HepG2 (cell line): ENCODE data around the gene OXLD1. TPM values are rescaled to one million over a fixed set of nuclear protein-coding genes. Genes with fewer than 3 reads are reported as not detected.

Source experiments
- FOXK1 ChIP-seq: sonication (generic); formaldehyde crosslinking; IDR thresholded peaks from 2 replicates; pipeline ENCODE4 v1.4.0; 2020; ENCODE audit warnings: low read depth, missing genetic modification reagents, borderline replicate concordance
- KLF12 ChIP-seq: sonication (generic); formaldehyde crosslinking; IDR thresholded peaks from 2 replicates; pipeline ENCODE4 v1.4.0; 2020; ENCODE audit warnings: missing genetic modification reagents, borderline replicate concordance
- ZNF225 ChIP-seq: sonication (generic); formaldehyde crosslinking; IDR thresholded peaks from 2 replicates; pipeline ENCODE4 v1.4.0; 2020; ENCODE audit warnings: mild to moderate bottlenecking, missing genetic modification reagents
- ZNF543 ChIP-seq: sonication (generic); formaldehyde crosslinking; IDR thresholded peaks from 2 replicates; pipeline ENCODE4 v1.4.0; 2020; ENCODE audit warnings: mild to moderate bottlenecking, missing genetic modification reagents
- ZNF614 ChIP-seq: IDR thresholded peaks from 2 replicates; pipeline ENCODE4 v1.6.1; 2018; ENCODE audit warnings: missing biosample characterization, missing genetic modification reagents, inconsistent platforms, borderline replicate concordance
- polyA plus RNA-seq, 8 experiments: library from polyadenylated mRNA; depleted of rRNA in 3 of 8; stranded (reverse) in 7 of 8; unstranded in 1 of 8; fragments of >200 nt; fragmentation: Illumina TruSeq in 4 of 8; extraction: Trizol in 4 of 8; gene quantifications; 2 replicates each; pipeline versions ENCODE4 v1.2.1 to v1.2.3, GENCODE V29; 2011 to 2016; ENCODE audit warnings: low read depth in 4 of 8, missing spikeins in 1 of 8, mixed read lengths in 1 of 8; ENCODE audit not compliant: insufficient read depth in 1 of 8
- total RNA-seq, 5 experiments: library from RNA; depleted of rRNA; stranded (reverse); fragments of >200 nt; fragmentation: Illumina TruSeq; extraction: Trizol; gene quantifications; 2 replicates each; pipeline ENCODE4 v1.2.3, GENCODE V29; 2016; ENCODE audit warnings: low read depth in 1 of 5
- TF ChIP-seq, protein P1 (sequence below): sonication (generic); formaldehyde crosslinking; IDR thresholded peaks from 2 replicates; pipeline ENCODE4 v1.5.1; 2020; ENCODE audit warnings: mild to moderate bottlenecking, missing genetic modification reagents, moderate library complexity
- TF ChIP-seq, protein P2 (sequence below): sonication (generic); formaldehyde crosslinking; IDR thresholded peaks from 2 replicates; pipeline ENCODE4 v1.8.1; 2023; ENCODE audit warnings: missing genetic modification reagents, mild to moderate bottlenecking, borderline replicate concordance

Gene OXLD1
- total and polyA plus RNA-seq, 2 of the 13 experiments (the other 11 are each of a cell fraction or from before 2014, with no cell fraction given): 27.1 to 37.5 TPM

- TF ChIP-seq FOXK1 (CRISPR knock-in tag): no peak
- 0 out of 2 replicates have a peak, but pooled peaks have one; percentile 26 for TF ChIP-seq ZNF225 (CRISPR knock-in tag)
- no peak for TF ChIP-seq ZNF543 (CRISPR knock-in tag)
- TF ChIP-seq ZNF614 (CRISPR knock-in tag): no peak
- TF ChIP-seq, protein P1, sequence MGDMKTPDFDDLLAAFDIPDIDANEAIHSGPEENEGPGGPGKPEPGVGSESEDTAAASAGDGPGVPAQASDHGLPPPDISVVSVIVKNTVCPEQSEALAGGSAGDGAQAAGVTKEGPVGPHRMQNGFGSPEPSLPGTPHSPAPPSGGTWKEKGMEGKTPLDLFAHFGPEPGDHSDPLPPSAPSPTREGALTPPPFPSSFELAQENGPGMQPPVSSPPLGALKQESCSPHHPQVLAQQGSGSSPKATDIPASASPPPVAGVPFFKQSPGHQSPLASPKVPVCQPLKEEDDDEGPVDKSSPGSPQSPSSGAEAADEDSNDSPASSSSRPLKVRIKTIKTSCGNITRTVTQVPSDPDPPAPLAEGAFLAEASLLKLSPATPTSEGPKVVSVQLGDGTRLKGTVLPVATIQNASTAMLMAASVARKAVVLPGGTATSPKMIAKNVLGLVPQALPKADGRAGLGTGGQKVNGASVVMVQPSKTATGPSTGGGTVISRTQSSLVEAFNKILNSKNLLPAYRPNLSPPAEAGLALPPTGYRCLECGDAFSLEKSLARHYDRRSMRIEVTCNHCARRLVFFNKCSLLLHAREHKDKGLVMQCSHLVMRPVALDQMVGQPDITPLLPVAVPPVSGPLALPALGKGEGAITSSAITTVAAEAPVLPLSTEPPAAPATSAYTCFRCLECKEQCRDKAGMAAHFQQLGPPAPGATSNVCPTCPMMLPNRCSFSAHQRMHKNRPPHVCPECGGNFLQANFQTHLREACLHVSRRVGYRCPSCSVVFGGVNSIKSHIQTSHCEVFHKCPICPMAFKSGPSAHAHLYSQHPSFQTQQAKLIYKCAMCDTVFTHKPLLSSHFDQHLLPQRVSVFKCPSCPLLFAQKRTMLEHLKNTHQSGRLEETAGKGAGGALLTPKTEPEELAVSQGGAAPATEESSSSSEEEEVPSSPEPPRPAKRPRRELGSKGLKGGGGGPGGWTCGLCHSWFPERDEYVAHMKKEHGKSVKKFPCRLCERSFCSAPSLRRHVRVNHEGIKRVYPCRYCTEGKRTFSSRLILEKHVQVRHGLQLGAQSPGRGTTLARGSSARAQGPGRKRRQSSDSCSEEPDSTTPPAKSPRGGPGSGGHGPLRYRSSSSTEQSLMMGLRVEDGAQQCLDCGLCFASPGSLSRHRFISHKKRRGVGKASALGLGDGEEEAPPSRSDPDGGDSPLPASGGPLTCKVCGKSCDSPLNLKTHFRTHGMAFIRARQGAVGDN: 0 out of 2 replicates have a peak, but pooled peaks have one; percentile 5
- no peak for TF ChIP-seq KLF12
- TF ChIP-seq, protein P2, sequence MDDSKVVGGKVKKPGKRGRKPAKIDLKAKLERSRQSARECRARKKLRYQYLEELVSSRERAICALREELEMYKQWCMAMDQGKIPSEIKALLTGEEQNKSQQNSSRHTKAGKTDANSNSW (CRISPR knock-in tag): no peak
Observed at GRCh38 chr17:81644976-81645952, 21.1 kb downstream of the OXLD1 start (continued).
